GM12878 (cell line): ENCODE measurements around the gene IRX1.

Experiments
- RBBP5 ChIP-seq: fragments of 200-600 bp; sonication (generic); conservative IDR thresholded peaks from 2 replicates; pipeline ENCODE4 v1.6.1; 2016
- YY1 ChIP-seq: IDR thresholded peaks from 2 replicates; pipeline ENCODE4 v1.6.1; 2011; ENCODE audit warnings: low read depth, mild to moderate bottlenecking, low read length

GRCh38 chr5:3584724-3585531, 10.7 kb upstream of the IRX1 start:
- no peak for TF ChIP-seq RBBP5
- TF ChIP-seq YY1, result no peak
